HG03378 (cell line): ENCODE results near the gene SHE.
"Not testable (repeated sequence)": the region's sequence is repeated elsewhere in the genome, so short reads cannot be mapped to it uniquely, and the experiment has no call there.

Experiments
- ATAC-seq: cut with Tn5 transposase; IDR thresholded peaks from one replicate; pipeline ENCODE4 v1.9.1; 2021; ENCODE audit warnings: mild to moderate bottlenecking, moderate library complexity; ENCODE audit not compliant: unreplicated experiment

SHE gene

DNA sequence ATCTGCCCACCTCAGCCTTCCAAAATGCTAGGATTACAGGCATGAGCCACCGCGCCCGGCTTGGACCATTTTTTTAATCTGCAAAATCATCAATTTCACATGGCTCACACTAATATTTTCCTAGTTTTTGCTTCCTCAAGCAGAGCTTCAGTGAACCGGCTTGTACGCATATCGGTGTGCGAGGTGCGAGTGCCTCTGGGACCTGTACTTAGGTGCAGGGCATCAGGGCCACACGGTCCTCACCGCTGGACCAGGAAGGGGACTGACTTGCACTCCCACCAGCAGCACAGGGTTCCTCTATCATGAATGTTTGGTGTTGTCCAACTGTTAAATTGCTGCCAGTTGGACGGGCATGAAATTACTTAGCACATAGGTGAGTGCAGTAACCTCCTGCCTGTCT lies 15.4 kb upstream of the SHE start:
- ATAC-seq, result no peak

DNA sequence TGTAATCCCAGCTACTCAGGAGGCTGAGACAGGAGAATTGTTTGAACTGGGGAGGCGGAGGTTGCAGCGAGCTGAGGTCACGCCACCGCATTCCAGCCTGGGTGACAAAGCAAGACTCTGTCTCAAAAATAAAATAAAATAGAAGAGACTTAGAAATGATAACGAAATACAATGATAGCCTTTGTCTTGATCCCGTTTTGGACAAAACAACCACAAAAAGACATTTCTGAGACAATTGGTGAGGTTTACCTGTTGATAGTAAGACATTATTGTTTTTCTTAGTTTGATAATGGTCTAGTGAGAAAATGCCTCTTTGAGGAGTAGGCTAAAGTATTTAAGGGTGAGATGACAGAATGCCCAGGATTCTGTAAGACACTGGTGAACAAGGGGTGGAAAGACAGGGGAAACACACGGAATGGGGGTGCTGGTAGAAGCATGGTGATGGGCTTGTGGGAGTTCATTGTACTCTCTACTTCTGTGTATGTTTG lies 11.9 kb upstream of the SHE start:
- no peak for ATAC-seq

DNA sequence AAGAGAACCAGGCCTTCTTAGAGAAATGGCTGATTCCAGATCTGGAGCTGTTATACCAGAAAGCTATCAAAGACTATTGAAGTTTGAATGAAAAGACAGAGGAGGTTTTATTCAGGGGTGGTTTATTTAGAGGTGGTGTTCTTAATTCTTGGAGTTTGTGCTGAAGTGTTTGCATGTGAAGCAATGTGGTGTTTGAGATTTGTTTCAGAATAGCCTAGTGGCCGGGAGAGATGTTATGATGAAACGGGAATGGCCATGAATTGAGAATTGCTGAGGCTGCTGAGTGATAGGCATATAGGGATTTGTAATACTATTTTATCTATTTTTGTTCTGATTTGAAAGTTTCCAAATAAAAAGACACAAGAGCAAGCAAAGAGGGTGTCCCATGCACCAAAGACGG lies 10.5 kb upstream of the SHE start:
- ATAC-seq, result no peak

DNA sequence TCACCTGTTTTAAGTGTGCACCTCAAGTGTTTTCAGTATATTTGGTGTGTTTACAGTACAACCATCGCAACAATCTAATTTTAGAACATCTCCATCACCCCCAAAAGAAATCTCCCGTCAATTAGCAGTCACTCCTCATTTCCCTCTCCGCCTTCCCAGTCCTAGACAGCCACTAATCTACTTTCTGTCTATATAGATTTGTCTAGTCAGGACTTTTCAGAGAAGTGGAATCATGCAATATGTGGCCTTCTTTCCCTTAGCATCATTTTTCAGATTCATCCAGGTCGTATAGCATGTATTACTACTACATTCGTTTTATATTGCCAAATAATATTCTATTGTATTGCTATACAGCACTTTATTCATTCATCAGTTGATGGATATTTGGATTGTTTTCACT lies 1.7 kb upstream of the SHE start:
- no peak for ATAC-seq

DNA sequence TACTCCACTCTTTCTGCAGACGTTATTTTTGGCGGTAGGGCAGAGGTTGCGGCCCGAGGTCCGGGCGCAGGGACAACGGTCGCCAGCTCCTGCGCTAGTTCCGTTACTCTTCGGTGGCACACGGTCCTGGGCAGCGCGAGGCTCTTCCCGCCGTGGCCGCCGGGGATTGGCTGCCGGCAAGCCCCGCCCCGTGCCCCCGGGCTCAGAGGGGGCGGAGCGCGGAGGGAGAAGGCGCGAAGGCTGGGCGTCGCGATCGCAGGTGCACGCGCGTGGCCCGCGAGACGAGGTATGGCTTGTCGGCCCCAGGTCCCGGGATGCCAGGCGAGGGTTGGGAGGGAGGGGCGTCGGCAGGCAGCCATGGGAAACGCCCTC lies 518 bp upstream of the SHE start:
- no peak for ATAC-seq

DNA sequence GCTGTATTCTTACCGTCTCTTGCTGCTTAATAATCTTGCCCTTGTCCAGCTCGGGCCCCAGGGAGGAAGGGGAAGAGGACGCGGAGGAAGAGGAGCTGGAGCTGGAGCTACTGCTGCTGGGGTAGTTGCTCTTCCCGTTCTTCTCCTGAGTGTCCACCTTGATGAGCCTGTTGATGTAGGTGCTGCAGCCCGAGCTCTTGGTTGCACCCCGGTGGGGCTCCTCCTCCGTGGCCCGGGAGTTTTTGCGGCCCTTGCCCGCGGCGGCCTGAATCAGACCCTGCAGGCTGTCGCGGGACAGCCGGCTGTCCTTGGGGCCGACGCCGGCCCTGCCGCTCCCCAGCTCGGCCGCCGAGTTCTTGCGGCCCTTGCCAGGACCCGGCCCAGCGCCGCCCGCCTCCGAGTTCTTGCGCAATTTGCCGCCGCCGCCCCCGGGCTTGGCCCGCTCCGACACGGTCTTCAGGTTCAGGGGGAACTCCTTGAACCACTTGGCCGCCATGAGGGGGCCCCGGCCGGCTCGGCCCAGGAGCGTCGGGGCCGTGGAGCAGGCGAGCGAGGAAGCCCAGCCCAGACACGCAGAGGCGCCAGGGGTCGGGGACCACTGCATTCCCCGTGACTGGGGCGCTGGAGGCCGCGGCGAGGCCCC lies 668 bp downstream of the SHE start:
- no peak for ATAC-seq

DNA sequence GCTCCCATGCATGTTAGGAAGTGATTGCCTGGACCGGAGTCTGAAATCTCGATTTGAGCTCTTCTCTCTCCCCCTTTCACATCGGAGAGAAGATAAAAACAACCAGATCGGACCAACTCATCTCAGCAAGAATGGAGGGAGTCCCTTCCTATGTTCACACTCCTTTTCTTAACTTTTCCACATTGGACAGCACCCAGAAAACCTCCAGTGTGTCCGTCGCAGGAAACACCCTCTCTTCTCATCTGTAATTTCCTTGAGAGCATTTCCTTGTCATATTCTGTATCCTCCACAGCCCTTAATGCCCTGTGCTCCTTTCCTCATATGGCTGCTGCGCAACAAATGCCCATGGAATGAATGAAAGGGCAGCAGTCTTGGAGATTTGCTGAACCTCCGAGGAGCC lies 1.7 kb downstream of the SHE start:
- no peak for ATAC-seq

DNA sequence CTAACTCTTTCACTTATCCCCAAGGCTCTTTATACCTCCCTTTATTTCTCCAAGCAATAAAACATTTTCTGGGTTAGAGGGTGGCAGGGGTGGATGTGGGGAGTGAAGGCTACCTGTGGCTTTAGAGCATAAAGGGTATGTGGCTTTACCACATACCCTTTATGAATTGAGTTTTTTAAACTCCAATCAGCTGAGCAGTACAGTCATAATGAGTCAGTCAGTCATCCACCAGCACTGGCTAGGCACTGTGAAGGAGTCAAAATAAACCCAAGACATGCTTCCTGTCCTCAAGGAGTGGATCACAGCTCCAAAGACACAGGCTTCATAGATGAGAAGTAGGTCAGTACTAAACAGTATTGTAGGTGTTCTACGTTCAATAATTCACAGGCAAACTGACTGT lies 2.8 kb downstream of the SHE start:
- no peak for ATAC-seq

DNA sequence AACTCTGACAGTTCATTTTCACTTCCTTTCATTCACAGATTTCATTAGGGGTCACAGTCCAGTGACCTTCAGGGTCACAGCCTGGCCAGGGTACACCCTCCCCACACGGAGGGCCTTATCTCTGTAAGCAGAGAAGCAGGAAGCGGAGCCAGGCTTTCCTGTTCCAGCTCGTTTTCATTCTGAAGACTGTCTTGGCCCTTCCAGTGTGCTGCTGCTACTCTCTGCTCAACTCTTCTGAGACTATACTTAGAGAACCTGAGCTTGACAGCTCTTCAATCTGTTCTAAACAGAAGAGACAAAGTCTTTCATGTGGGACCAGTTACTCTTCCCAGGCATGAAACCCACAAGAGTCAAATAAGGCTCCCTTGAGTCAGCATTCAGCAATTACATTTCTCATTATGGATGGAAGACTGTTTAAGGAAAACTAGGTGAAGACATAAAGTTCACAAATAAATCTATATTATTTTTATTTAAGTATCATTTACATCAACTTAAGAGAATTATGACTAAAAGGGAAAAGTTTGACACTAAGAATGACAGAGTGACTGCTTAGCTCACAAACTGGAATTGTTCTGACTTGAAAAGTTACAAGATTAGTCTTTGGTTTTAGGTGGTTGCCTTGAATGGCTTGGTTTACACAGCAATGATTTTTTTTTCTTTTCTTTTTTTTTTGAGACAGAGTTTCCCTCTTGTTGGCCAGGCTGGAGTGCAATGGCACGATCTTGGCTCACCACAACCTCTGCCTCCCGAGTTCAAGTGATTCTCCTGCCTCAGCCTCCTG lies 5.0 kb downstream of the SHE start:
- ATAC-seq, result no peak

DNA sequence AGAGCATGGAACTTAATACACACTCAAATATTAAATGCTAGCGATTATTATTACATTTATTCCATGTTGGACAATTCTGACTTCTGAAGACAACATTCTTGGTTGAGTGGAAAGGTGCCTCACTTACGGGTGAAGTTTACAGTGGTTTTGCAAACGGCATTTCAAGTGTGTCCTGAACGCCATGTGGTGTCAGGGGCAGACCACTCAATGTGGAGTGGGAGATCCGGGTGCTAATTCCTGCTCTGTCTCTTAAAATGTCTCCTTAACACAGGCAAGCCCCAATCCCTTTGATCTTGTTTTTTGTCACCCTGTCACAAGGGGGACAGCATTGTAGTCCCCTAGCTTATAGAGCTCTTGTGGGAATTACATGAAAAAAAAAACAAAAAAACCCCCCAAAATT lies 5.8 kb downstream of the SHE start:
- ATAC-seq, result no peak

DNA sequence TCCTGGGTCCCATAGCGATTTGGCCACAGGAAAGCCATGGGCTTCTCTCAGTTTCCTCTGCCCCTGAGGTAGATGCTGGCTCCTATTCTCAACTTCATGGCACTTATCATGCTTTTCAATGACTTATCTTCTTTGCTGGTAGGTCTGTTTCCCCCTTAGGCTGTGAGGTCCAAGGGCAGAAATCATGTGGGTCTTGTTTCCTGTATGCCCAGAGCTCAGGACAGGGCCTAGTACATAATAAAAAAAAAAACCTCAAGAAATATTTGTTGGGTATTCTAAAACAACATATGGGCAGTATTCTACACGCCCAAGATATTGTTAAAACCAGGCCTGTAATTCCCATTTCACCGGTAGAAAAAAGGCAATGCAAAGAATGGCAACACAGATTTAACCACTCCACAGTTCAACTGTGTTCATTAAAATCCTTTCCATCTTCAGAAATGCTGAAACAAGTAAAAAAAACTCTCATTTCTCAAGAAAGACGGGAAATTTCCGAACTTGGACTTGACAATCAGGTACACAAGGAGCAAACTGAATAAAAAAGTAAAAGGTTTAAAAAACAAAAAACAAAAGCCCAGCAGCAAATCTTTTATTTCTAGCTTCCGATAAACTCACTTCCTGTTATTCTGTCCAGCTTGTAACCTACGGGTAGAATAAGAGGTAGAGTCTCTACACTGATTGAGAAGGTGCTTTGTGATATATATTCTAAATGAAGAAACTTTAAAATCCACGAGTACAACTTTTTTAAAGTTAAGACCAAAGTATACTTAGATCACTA lies 6.5 kb downstream of the SHE start:
- no peak for ATAC-seq

DNA sequence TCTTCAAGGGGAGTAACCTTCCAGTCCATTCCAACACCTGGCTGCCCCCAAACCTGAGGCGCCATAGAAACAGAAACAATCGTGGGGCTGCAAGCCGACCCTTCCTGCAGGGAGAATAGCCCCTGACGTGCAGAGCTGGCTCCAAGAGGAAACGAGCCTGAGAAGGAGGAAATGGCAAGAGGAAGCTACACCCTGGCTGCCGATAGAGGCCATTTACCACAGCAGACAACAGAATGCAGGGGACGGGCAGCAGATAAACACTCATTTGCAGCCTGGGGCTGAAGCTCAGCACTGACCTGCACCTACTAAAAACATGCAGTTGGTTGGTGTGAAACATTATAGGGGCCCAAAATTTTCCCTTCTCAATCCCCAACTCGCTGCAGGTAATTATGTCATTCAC lies 8.9 kb downstream of the SHE start:
- ATAC-seq, result no peak

DNA sequence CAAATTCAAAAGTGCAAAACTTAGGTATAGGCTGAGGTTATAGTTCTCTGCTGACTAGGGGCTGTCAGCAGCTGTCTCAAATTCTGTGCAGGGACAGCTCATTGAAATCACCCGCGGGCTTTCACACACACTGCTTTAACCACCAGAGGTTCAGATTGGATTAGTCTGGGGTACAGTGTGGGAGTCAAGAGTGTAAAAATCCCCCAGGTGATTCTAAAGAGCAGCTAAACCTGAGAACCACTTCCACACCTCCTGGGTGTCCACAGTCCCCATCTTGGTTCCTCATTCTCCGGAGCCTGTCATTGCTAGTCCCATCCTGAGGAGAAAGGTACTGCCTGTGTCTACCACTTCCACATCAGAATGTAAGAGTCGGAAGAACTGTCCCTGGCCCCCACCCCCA lies 10.1 kb downstream of the SHE start:
- ATAC-seq, result no peak

DNA sequence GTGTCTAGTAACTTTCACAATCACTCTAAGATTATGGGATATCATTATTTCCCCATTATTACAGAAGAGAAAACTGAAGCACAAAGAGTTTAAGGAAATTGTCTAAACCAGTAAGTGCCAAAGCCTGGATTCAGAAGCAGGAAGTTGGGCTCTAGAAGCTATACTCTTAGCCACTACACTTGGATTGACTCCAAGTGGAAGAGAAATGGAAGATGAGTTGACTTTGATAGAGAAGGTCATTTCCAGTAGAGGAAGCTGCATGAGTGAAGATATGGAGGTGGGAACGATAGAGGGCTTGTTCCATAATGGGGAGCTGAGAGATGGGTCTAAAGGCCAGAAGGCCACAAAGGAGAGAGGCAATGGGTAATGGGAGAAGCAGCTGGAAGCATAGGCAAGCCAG lies 11.9 kb downstream of the SHE start:
- ATAC-seq, result no peak

DNA sequence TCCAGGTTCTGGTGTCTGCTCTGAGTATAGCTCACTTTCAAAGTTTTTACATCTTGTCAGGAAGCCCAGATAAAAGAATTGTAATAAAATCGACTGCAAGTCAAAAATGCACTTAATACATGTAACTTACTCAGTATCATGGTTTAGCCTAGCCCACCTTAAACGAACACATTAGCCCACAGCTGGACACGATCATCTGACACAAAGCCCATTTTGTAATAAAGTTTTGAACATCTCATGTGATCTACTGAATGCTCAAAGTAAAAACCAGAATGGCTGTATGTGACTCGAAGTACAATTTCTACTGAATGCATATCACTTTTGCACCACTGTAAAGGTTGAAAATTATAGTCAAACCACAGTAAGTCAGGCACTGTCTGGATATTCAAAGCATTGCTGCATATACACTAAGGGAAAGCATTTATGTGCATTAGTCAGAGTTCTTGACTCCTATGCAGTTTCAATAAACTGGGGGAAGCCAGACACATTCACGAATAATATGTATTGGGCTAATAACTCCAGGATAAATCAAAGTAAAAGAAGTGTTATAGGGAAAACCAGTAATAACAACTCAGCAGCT lies 12.4 kb downstream of the SHE start:
- ATAC-seq, result no peak

DNA sequence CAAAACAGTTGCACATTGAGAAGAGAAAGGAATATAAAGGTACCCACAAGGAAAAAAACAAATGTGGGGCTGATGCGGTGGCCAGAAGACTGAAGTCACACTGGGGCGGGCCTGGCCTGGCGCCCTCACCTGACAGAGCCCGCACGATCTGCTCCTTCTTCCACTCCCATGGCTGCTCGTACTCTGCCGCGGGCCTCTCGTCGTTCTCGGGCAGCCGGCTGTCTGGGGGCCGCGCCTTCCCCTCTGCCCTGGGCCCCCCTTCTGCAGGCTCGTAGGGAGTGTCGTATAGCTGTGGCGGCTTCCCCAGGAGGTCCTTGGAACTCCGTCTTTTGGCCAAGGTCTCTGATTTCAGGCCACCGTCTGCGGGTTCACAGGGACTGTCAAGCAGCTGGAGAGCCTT lies 13.3 kb downstream of the SHE start:
- ATAC-seq, result no peak

DNA sequence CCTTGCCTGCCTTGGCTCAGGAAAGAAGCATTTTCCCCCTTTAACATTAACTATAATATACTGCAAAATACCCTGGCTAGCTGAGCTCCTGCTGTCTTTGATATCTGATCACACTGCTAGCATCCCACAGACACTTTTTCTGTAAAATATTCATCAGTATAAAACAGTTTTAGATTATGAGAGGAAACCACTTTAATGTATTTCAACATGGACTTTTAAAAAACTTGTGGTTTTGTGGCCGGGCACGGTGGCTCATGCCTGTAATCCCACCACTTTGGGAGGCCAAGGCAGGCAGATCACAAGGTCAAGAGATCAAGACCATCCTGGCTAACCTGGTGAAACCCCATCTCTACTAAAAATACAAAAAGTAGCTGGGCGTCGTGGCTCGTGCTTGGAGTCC lies 15.5 kb downstream of the SHE start:
- ATAC-seq, result not testable (repeated sequence)

DNA sequence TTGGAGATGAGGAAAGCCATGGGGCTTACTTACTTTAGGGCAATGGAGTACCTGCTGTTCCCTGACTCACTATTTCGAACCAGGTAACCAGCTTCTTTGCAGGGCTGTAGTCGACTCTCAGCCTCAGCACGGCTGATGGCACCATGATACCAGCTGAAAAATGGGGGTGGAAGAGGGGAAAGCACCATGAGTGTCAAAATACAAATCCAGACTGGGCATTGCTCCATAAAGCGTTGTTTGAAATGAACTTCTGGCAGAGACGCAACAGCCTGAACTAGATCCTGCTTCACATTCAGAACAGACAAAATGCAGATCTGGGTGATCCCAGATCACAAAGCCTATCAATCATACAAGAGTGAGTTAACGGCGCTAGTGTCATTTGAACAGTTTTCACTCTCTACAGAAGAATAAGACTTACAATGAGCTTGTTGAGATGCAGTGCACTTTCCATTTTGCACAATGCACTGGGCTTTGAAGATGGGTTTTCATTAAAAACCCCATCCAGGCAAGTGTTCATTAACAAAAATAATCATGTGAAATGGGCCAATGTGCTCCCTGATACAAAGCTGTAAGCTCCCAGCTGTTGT lies 16.2 kb downstream of the SHE start:
- no peak for ATAC-seq

DNA sequence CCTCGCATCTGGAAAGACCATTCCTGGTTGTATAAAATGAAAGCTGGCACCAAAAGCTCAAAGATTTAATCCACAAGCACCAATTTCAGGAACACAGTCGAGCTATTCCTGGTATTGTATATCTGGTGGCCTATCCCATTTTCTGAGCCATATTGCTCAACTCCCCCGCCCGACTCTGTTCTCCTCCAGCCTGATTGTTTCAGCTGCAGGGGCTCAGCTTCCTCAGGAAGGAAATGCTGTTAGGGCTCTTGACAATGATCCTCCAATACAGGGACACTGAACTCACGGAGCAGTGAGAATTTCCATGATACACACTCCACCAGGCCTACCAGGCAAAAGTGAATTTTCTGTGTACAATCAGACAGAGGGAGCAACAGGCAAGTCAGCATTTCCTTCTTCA lies 17.1 kb downstream of the SHE start:
- ATAC-seq, result no peak

DNA sequence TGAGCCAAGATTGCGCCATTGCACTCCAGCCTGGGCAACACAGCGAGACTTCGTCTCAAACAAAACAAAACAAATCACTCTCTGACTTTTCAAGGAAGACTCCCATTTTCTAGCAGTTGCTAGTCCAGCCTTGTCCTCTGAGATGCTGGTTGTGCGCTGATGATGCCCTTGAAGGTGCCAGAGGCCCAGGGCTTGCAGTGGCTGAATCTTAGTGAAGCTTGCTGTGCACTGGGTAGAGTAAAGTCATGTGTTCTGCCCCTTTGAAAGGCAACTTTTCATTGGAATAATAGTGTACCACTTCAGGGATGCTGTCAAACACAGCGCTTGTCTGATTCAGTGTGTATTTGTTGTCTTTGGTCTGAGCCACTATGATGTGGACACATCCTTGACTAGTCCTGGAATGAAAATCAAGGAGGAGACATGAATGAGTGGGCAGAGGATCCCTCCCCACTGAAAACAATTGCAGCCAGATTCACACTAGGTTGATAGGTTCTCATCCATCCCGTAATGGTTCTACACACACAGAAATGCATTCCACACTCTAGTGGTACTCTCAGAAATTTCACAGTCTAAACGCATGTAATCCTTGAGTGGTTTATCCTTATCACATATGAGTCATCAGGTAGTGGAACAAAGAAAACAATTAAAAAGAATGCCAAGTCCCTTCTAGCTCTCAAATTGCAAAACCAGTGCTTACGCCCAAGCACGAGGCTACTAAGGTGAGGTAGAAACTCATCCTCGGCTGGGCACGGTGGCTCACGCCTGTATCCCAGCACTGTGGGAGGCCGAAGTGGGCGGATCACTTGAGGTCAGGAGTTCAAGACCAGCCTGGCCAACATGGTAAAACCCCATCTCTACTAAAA lies 18.0 kb downstream of the SHE start:
- no peak for ATAC-seq
